ENCODE measurements around the gene SLC16A12. TPM values are rescaled to one million over a fixed set of nuclear protein-coding genes. Genes with fewer than 3 reads are reported as not detected.

Gene SLC16A12
- total and polyA plus RNA-seq, 2 donors (not counting 3 experiments of a cell fraction or from before 2014, with no cell fraction given) = not detected

- no TSS peak for BruUV-seq (replicated peaks)
- no peak overlapping the region for H3K4me3 ChIP-seq (replicated peaks in 1 of 3; ENCODE audit: insufficient read depth in 1 of 3, low read depth in 1 of 3, low read length in 3 of 3)
- dilution Hi-C loops (cut with MboI; ENCODE audit: extremely low pct_ligation_motif_present, low sequenced_read_pairs) = no loop called here
- no peaks in the 10 kb centered on the region for H3K9me1 ChIP-seq (replicated peaks; ENCODE audit: control insufficient read depth, extremely low read depth, insufficient read depth, low read length)
- intact Hi-C loops (cut with micrococcal nuclease) = loop anchor here (5.0 kb wide), 1 partner anchor 76 kb away; no protein-coding TSS in a partner anchor
- POLR2A ChIA-PET = no interaction called here
- TF ChIP-seq POLR2AphosphoS5 (IDR thresholded peaks at IDR 0.05; ENCODE audit: insufficient read depth, low read depth, low read length) (no peak), CTCF (IDR thresholded peaks at IDR 0.05; ENCODE audit: extremely low read depth in 1 of 2, insufficient read depth in 1 of 2, low read depth in 1 of 2, low read length in 2 of 2) (no peak), EZH2 (IDR thresholded peaks at IDR 0.05; ENCODE audit: borderline replicate concordance, low read depth, low read length, severe bottlenecking) (no peak), JUN (IDR thresholded peaks at IDR 0.05; ENCODE audit: borderline replicate concordance, insufficient read depth, insufficient read length, low read depth) (no peak), POLR2A (IDR thresholded peaks at IDR 0.05; ENCODE audit: low read depth, low read length) (no peak), MAX (IDR thresholded peaks at IDR 0.05; ENCODE audit: insufficient read depth, insufficient read length) (no peak), FOS (IDR thresholded peaks at IDR 0.05; ENCODE audit: borderline replicate concordance, insufficient read depth, low read length) (no peak), MYC (IDR thresholded peaks at IDR 0.05; ENCODE audit: low read depth, low read length) (no peak), GATA2 (IDR thresholded peaks at IDR 0.05; ENCODE audit: insufficient read depth, insufficient read length, low read depth, low read length) (no peak)
- H2AFZ ChIP-seq (ENCODE audit: low read depth, low read length) = no peak overlapping the region
- no peaks in the 10 kb centered on the region for H3K4me1 ChIP-seq (ENCODE audit: control insufficient read depth, extremely low read depth, insufficient read depth, low read length)
- no peaks in the 10 kb centered on the region for H3K9me3 ChIP-seq (replicated peaks; ENCODE audit: control insufficient read depth, insufficient read depth, low read length)
- FAIRE-seq = no peak
- H3K4me2 ChIP-seq (ENCODE audit: insufficient read depth, low read length) = no peak overlapping the region
- no peaks in the 10 kb centered on the region for H3K36me3 ChIP-seq (ENCODE audit: control insufficient read depth in 2 of 2, extremely low read depth in 1 of 2, insufficient read depth in 2 of 2, low read length in 2 of 2)
- H3K27ac ChIP-seq (ENCODE audit: insufficient read depth, low read depth, low read length) = no peak overlapping the region
- no peak overlapping the region for H3K9ac ChIP-seq (replicated peaks; ENCODE audit: extremely low read depth, insufficient read depth, low read length)
- H4K20me1 ChIP-seq (replicated peaks; ENCODE audit: control insufficient read depth, extremely low read depth, insufficient read depth, low read length) = no peaks in the 10 kb centered on the region
- no peaks in the 10 kb centered on the region for H3K79me2 ChIP-seq (ENCODE audit: control insufficient read depth, insufficient read depth, low read length)
- CTCF ChIA-PET = interaction anchor here (1.2 to 1.8 kb wide), 2 partner anchors 100 to 140 kb away, joined by 4 to 16 read pairs; no protein-coding TSS in a partner anchor
- DNase-seq (ENCODE audit: low read depth, low spot score) = no peak
- H3K27me3 ChIP-seq (ENCODE audit: control insufficient read depth in 2 of 2, insufficient read depth in 2 of 2, low read length in 2 of 2) = peaks cover 0 to 5% of the 10 kb centered on the region in 2 experiments
These were observed 30.9 kb upstream of the SLC16A12 start for GRCh38 chr10:89566095-89566950.

Data from endothelial cell of umbilical vein (primary cell).